CD4-positive, alpha-beta T cell treated with Interleukin-4 for 4 hours (primary cell): Measurements from ENCODE around the gene PEPD.

Source experiments
- DNase-seq: peaks from one replicate; pipeline ENCODE4 v3.0.0-alpha.2; 2020

Gene PEPD

DNA sequence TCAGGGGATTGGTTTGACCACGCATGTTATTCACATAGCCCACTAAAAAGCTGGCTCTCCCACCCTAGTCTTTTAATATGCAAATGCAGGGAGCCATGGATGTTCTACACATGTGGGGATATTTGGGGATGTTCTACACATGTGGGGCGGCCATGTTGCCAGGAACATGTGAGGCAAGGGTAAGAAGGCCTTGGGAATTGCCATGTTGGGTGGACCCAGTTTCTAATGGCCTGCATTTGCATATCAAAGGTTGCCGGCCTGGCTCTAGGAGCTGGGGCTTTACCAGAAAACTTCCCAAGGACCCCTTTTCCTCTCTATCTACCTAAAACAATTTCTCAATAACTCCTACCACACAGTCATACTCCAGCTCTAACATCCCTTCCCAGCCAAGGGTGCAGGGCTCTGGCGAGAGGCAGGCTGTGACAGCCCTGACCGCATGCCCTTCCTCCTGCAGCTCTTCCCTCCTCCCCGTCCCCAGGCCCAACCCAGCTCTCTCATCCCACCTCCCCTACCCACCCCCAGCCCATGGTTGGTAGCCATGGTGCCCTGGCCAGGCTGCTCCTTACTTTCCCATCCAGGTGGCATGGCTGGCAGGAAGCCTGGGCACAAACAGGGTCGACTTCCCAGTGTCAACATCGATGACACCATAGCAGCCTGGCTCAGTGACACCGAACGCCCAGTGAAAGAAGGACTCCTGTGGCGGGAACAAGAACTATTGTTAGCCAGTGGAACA lies 11.0 kb downstream of the PEPD start:
- DNase-seq, result no peak

DNA sequence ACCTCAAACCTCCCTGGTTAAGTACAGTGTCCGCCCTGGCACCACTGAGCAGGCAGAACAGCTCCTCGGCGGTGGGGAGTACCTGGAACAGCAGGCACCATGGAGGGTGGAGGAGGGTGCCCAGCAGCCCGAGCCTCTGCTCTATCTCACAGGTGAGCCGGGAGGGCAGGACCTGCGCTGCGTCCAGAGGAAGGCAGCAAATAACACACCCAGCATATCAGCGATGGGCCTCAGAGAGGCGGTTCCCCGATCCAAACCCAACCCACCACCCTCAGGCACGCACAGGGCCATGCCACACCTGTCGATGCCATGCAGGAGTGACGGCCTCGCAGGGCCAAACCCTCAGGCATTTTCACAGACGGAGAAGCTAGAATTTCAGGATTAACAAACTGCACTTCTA lies 11.8 kb downstream of the PEPD start:
- DNase-seq, result no peak

DNA sequence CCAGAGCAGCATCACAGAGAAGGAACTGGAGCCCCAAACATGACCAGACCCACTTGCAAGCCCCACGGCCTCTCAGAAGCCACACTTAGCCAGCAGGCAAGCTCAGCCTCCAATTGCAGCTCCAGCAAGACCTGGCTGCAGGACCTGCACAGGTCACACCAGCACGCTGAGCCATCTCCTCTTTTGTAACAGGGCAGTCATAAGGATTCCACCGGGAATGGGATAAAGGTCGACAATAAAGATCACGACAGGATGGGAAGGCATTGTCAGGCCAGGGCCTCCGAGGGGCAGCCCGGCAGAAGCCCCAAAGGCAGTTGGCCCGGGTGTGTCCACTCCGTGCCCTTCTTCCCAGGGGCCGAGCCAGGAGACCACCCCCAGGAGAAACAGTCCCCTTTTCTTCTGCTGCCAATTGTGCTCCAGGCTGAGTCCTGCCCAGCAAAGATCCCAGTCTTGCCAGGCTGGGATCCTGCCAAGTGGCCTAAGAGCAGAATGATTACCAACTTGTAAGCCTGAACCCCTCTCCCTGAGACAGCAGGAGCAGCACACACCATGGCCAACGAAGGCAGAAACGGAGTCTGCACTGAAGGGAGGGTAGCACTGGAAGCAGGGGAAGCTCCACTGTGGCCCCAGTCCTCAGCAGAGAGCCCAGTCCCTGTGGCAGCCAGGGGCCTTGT lies 12.5 kb downstream of the PEPD start:
- no peak for DNase-seq

DNA sequence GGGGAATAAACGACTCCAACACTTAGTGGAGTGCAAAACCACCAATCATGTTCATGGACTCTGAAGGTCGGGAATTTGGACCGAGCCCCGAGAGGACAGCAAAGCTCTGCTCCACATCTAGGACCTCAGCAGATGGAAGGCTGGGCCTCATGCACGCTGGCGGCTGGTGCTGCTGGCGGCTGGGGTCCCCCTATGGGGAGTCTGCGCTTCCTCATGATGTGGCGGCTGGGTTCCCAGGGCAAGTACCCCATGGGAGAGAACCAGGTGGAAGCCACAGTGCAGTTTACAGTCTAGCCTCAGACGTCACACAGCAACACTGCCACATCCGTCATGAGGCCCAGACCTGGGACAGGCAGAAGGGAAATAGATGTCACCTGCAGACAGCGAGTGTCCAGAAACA lies 13.2 kb downstream of the PEPD start:
- no peak for DNase-seq

DNA sequence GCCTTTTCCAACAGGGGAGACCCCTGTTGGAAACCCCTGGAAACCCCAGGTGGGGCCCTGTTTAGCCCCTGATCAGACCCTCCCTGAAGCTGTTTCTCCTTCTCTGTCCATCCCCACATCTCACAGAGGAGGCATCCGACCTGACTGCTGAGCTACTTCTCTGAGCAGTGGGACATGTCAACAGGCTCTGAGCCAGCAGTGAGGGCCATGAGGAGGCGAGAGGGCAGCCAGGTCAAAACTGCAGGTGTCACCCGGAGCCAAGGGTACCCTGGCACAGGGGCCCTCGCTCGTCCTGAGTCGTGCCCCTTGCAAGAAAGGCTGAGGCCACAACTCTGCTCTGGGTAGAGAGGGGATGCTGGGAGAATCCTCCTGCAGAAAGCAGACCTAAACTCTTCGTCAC lies 13.6 kb downstream of the PEPD start:
- no peak for DNase-seq

DNA sequence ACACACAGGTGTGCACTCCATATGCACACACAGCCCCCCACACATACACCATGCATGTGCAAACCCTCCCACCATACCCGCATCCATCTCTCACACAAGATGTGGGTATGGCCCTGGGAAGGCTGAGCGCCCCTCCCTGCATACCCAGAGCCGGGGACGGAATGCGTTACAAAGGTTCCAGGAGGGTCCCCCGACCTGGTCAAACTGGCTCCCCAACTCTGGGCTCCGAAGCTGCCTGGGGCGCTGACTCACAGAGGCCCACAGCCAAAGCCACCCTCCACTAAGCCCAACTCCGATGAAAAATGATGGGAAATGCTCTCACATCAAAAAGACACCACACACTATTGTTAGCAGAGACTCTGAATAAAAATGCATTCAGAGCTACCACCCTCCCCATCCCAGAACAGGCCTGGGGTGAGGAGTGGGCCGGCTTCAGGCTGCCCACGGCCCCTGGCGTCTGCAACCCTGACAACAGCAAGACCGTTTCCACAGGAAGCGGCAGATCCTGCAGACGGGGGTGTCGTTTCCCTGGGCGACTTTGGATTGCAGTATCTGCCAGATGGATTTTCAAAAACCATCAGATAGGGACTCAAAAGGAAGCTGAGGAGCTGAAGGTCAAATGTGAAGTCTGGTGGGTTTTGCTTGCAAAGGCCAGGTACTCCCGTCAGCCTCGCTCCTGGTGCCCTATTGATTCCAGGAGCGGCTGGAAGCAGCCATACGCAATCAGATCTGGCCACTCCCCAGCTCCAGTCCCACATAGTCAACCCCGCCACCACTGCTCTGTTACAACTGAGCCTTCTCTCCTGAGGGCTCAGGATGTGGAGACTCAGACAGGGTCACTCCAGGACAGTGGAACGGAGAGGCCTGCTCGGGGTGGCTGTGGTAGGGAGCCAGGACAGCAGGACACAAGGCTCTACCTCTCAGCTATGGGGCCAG lies 14.3 kb downstream of the PEPD start:
- no peak for DNase-seq

DNA sequence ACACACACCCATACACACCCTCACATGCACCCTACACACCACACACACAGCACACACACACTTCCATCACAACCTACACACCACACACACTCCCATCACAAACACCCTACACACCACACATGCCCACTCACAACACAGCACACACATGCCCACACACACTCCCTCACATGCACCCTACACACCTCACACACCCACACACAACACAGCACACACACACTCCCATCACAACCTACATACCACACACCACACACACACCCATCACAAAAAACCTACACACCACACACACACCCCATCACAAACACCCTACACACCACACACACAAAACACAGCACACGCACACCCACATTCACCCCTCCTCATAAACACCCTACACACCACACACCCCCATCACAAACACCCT lies 15.1 kb downstream of the PEPD start:
- no peak for DNase-seq

DNA sequence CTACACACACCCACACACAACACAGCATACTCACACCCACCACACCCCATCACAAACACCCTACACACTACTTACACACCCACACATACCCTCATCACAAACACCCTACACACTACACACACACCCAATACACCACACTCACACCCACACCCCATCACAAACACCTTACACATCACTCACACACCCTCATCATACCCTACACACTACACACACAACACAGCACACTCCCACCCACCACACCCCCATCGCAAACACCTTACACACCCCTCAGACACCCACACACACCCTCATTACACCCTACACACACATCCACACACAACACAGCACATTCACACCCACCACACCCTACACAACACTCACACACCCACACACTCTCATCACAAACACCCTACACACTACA lies 15.8 kb downstream of the PEPD start:
- DNase-seq, result no peak

DNA sequence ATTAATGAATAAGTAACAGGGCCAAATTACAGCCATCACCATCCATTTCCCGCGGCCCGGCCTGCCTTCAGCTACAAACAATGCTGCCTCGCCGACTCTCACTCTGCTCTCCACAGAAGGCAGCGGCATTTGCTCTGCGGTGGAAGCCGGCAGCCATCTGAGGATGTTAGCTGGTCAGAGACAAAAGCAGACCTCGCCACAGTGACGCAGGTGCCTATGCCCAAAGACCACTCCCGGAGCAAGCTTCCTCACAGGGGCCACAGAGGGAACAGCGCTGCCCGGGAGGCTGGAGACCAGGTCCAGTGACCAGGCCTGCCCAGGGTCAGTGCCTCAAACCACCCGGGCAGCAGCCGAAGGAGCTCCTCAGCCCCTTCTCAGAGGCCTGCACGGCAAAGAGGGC lies 16.4 kb downstream of the PEPD start:
- no peak for DNase-seq

DNA sequence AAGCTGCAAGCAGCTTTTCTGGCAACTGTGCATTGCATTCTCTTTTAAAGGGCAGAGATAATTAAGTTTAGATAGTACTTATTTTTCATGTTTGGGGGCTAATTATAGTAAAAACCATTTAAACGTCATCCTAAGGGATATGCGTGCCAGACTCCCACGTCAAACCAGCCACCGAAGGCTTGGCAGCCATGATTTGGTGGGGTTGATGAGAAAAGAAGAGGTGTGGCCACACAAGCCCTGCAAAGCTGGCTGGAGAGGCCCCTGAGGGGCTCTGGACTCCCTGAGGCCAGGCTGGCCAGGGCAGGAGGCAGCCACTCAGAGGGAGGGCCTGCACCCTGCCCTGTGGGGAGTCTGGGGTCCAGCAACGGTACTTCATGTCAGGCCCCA lies 17.5 kb downstream of the PEPD start:
- DNase-seq, result no peak

DNA sequence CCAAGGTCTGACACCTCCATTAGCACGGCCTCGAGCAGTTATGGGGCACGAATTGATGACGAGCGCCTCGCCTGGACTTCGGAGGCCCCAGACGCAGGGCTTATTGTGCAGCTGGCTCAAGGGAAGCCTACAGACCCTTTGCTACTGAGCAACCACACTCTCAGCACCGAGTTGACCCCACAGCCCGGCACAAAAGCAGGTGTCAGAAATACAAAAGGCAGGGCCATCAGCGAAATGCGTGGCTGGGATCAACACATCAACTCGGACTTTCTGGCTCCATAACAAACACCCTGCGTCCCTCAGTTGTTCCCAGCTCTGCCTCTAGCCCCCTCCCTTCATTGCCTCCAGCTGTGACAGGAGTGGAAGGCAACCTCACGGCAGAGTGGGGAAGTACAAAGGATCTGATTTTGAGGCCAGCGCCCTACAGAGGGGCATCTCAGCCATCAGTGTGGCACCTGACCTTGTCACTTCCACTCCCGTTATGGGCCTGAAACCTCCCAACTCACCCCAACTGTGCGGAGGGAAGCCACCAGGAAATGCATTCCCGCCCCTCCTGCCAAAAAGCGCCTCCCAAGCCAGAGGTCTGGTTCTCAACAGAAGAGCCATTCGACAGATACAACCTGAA lies 18.0 kb downstream of the PEPD start:
- no peak for DNase-seq

DNA sequence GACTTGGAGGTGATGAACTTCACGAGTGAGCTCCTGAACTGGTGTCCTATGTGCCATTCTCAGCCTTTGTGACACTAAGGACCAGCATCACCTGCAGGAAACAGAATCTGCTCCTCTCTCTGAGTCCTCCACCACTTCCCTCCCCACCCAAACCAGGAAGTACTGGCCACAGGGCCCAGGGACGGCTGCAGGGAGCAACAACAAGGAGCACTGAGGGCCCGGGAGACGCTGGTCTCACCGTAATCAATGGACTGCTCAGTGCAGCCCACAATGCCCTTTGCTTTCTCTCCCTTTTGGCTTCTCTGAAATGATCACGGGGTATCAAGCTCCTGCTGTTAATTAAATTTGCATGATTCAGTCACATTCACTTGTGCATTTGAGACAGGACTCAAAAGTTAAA lies 18.6 kb downstream of the PEPD start:
- no peak for DNase-seq

DNA sequence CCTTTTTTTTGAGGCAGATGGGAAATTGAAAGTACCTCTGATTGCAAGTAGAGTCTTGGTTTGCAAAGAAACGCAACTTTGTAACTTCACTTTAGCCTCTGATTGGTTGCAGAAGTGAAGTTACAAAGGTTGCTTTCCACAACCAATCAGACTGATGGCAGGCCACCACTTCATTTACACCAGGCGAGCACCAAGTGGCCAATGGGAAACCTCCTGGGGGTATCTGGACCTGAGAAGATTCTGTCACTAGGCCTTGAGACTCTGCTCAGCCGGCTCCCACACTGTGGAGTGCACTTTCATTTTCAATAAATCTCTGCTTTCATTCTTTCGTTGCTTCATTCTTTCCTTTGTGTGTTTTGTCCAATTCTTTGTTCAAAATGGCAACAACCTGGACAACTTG lies 19.1 kb downstream of the PEPD start:
- DNase-seq, result no peak

DNA sequence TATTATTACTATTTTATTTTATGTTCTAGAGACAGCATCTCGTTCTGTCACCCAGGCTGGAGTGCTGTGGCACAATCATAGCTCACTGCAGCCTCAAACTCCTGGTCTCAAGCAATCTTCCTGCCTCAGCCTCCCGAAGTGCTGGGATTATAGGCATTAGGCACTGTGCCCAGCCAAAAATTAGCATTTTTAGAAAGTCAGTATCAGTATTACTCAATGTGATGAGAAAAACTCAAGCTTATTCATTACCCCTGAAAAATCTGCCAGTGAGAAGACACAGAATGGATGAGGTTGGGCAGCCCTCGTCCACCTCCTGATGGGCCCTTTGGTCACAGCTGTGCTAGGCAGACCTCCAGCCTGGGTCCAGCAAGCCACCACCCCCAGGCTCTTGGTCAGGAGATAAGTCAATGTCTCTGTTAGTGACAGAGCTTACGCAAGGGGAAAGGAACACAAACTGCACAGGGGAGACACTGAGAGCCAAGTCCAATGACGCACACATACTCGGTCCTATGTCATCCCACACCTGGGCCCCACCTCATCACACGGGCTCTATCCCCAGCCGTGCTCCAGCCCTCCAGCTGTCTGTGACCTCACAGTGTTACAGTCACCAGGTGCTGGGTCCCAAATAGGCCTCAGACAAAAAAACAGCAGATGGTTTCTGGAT lies 19.8 kb downstream of the PEPD start:
- no peak for DNase-seq

DNA sequence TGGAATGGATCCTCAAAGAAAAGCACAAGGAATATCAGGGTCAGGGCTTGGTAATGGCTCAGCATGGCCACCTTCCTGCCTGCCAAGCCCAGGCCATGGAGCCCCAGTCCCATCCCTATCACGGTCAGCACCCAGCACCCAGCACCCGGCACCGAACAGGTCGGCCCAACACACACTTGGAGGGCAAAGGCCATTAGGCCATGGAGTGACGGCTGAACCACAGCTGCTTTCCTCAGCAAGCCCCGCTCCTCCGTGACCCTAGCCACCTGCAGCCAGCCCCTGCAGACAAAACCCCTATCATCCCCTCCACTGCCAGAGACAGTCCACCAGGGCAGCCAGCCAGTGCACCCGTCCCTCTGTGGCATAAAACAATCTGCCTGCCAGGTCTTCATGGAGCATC lies 20.6 kb downstream of the PEPD start:
- no peak for DNase-seq

DNA sequence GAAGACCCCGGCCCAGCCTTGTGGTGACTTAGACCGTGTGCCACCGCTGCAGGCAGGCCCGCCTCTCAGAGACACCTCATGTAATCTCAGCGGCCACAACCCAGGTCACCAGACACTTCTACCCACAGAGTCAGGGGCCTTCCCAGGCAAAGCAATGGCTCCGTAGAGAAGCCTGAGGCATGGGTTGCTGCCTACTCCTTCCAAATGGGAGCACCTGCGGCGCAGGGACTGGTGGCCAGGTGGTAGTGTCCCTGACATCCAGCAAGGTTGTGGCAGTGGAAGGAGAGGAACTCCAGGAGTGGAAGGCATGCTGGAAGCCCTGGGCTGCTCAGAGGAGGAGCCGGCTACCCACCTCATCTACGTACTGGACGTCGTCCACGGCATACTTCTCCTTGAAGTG lies 21.0 kb downstream of the PEPD start:
- DNase-seq, result no peak

DNA sequence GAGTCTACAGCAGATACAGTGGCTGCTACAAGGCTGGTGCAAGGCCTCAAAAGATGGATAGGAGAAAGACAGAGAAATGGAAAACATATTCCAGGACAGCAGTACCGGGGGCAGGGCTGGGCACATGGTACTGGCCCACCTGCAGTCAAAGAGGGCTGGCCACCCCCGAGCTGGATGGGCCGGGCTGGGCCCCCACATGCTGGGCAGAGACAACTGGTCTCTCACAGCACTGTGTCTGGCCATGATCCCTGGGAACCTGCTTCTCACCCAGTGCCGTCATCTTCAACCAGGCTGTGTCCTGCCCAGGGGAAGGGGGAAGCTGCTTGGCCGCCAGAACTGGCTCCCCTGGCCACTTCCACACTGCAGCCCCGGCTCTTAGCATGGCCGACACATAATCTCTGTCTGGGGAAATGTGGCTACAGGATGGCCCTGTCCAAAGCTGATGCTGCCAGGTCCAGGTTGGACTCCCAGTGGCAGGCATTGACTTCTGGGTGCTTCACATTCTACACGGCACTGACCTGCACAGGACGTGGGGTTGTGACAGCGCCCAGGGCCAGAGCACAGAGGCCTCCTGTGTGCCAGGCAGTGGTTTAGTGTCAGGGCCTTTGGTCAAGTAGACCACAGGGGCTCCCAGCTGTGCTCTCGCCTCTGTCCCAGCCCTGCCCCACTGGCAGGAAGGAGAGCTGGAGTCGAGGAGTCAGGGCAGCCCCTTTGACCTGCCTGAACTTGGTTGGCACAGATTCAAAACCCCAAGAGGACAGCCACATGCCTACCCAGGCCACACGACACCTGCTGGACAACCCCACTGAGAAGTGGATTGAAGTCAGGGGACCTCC lies 21.7 kb downstream of the PEPD start:
- no peak for DNase-seq

DNA sequence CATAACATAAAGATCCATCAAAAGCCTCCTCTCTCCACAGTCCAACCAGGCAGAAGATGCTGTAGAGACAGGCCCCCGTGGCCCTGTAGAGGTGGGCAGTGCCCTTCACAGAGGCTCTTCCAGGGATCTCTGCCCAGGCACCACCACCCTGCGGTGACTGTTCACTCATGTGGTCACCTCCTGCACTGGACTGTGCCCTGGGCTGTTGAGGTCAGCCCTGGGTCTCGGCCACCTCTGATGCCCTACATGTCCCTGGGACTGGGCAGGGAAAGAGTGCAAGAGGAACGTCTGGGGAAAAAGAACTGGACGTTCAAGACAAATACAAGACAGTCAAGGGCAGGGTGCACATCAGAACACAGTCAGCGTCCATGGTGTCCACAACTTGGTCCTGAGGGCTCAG lies 22.3 kb downstream of the PEPD start:
- DNase-seq, result no peak

DNA sequence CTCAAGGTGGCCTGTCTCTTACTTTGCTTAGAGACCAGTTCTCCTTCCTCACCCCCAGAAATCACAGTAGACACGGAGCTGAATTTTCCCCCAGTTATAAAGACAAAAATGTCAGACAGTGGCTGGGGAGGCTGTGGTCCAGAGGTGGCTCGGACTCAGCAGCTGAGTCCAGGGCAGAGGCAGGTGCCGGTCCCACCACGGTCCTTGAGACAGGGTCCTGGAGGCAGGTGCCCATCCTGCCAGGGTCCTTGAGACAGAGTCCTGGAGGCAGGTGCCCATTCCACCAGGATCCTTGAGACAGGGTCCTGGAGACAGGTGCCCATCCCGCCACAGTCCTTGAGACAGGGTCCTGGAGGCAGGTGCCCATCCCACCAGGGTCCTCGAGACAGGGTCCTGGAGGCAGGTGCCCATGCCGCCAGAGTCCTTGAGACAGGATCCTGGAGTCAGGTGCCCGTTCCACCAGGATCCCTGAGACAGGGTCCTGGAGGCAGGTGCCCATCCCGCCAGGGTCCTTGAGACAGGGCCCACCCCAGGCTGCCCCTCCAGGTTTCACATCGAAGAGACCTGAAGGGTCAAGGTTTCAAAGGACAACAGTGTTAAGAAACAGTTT lies 23.1 kb downstream of the PEPD start:
- DNase-seq, result no peak

DNA sequence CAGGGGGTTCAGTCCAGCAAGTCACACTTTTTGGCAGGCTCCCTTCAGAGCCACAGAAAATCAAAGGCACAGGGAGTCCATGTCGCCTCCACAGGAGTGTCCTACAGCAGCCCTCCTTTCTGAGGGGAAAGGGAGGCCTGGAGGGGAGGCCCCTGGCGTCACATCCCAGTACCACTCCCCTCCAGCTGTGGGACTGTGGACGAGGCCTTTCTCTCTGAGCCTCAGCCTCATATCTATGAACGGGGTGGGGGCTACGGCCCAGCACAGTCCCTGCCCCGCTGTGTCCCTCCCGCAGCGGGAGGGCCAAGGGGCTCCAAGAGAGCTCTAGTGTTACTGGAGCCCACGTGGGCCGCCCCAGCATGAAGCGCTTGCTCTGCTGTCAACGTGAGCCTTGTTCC lies 23.8 kb downstream of the PEPD start:
- DNase-seq, result no peak

DNA sequence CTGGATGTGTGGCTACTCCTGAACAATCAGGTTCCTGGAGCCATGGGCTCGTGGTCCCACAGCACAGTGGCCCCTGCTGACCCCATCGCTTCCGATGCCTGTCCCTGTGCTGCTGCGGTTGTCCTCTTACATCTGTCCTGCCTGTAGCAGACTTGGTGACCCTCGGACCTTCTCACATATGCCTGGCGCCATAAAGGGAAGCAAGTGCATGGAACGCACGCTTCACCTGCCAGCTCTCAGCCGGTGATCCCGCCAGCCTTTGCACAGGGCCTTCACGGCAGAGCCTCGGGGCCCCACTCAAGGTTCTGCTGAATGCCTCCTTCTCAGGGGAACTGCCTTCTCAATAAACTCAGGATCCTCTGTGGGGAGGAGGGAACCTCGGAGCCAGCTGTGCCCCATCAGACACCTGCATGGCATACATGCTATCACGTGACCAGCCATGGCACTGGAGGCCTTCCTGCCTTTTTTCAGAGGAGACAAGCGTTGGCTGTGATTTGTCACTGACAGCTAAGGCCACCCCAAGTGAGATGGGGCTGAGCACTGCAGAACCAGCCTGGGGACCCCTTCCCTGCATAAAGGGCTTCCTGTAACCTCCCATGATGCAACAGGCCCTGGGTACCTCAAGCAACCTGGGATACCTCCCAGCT lies 24.3 kb downstream of the PEPD start:
- DNase-seq, result no peak
